ENCODE results near the gene LOXL3.

DNA sequence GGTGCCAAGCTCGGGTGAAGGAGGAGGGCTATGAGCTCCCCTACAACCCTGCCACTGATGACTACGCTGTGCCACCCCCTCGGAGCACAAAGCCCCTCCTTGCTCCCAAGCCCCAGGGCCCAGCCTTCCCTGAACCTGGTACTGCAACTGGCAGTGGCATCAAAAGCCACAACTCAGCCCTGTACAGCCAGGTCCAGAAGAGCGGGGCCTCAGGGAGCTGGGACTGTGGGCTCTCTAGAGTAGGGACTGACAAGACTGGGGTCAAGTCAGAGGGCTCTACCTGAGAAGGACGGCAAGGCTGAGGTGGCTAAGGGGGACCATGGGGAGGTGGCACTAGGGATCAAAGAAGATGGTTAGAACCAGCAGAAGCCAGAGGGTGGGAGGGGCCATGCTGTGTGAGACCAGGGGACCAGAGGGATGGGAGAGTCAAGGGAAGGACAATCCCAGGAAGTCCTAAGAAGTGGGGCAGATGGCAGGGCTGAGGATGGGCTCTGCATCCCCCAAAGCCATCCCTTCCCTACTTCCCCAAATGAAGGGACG lies 3.2 kb upstream of the LOXL3 start:
- TF ChIP-seq, protein P1, sequence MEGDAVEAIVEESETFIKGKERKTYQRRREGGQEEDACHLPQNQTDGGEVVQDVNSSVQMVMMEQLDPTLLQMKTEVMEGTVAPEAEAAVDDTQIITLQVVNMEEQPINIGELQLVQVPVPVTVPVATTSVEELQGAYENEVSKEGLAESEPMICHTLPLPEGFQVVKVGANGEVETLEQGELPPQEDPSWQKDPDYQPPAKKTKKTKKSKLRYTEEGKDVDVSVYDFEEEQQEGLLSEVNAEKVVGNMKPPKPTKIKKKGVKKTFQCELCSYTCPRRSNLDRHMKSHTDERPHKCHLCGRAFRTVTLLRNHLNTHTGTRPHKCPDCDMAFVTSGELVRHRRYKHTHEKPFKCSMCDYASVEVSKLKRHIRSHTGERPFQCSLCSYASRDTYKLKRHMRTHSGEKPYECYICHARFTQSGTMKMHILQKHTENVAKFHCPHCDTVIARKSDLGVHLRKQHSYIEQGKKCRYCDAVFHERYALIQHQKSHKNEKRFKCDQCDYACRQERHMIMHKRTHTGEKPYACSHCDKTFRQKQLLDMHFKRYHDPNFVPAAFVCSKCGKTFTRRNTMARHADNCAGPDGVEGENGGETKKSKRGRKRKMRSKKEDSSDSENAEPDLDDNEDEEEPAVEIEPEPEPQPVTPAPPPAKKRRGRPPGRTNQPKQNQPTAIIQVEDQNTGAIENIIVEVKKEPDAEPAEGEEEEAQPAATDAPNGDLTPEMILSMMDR (IDR thresholded peaks at IDR 0.05; ENCODE audit: low read length) = no peak
- no peak for TF ChIP-seq EZH2 (optimal IDR thresholded peaks at IDR 0.05; ENCODE audit: low read depth, low read length)
- TF ChIP-seq EZH2phosphoT487 (IDR thresholded peaks at IDR 0.05; ENCODE audit: low read length) = no peak
